HG03159 (cell line): Measurements from ENCODE around the gene COG5.
"Not testable (repeated sequence)": the region's sequence is repeated elsewhere in the genome, so short reads cannot be mapped to it uniquely, and the experiment has no call there.

ENCODE experiments used
- ATAC-seq: cut with Tn5 transposase; IDR thresholded peaks from one replicate; pipeline ENCODE4 v1.9.1; 2021; ENCODE audit warnings: mild to moderate bottlenecking, moderate library complexity; ENCODE audit not compliant: unreplicated experiment

COG5 gene

DNA sequence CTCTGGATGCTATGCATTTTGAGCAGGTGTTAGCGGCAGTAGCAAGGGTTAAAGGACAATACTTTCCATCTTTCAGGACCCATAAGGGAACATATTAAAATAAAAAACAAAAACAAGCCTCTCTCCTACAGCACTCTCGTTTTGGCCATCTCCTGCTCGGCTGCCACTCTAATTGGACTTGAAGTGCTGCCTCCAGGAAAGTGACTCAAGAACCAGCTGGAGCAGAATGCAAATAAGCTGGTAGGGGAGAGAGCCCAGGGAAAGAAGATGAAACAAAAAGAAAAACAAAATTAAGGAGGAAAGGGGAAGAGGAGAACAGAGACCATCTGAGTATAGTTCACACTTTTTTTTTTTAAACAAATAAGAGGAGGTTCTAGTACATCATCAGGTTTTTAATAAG lies 329.3 kb downstream of the COG5 start:
- ATAC-seq = no peak

DNA sequence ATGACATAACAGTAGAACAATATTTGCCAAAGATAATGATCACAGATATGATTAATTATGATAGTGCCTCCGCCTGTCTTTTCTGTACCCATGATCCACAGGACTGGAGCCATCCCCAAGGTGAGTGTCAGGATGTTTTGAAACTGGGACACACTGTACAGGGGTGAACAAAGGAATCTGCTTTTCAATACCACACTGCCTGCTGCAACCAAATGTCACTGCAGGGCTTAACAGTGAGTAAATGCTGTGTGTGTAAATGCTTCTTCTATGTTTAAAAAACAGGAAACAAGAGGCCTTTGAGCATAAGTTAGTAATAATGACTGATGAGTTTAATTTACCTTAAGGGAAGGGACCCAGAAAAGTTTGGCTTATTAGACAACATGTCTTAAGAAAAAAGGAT lies 329.7 kb downstream of the COG5 start:
- no peak for ATAC-seq

DNA sequence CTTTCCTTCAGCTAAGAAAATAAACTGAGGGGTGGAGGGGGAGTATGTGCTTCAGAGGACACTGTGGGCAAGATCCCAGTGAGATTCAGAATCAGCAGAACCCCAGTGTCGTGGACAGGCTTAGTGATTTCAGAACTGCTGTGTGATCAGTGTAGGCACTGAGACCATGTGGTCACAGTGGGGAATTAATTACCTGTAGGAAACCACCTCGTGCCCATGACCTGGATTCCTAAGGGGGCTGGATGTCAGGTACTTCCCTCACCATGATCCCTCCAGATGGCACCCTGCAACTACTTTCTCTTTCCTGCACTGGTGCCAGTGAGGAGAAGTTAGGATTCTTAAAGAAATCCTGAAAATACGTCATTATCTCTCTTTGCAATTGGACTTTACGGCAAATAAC lies 330.5 kb downstream of the COG5 start:
- ATAC-seq = no peak

DNA sequence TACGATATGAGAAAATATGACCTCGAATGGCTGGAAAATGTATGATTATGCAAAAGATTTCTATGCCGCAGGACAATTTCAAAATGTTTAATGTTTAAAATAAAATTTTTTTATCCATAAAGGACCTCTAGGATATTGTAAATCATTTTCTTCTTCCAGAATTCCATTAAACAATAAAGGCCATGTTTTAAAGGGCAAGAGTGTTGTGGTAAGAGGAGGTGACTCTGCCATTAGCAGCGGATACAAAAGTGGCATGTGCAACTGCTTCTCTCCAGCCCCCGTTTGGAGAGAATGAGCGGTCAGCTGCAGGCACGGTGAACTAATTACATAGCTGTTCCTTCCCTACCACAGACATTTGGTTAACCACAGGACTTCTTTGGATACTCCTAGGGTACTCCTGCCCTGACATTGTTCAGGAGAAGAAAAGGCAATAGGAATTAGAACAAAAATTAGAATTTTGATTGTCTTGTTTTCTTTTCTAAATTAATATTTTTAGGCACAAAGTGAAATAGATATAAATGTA lies 331.1 kb downstream of the COG5 start:
- no peak for ATAC-seq

DNA sequence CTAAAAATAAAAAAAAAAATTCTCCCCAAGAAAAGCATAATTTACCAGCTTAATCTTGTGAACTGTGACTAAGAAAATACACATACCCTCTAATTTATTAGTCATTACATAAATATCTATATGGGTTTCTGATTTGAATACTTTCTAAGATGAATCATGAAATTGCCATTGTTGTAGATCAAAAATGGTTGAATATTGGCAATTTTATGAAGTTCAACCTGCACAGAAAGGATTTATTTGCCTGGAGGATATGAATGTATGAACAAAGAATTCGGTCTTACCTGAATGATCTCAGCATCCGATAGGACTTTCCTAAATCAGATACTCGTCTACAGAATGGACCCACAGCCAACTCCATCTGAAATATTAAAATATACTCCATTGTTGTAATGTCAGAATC lies 333.4 kb downstream of the COG5 start:
- no peak for ATAC-seq

DNA sequence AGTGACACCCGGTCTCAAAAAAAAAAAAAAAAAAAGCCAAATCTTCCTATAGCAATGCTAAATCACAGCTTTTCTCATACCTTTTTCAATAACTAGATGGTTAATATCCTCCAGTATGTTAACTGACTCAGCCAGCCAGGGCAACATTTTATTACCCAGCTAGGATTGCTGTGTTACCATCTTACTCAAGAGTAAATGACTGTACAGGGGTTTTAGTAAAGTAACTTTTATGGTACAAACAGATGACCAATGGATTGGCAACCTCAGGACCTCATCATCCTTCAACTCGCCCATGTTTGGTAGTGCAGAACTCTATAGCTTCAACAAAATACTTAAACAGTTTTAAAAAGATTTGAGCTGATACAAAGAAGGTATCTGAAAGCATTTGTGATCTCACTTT lies 335.4 kb downstream of the COG5 start:
- no peak for ATAC-seq

DNA sequence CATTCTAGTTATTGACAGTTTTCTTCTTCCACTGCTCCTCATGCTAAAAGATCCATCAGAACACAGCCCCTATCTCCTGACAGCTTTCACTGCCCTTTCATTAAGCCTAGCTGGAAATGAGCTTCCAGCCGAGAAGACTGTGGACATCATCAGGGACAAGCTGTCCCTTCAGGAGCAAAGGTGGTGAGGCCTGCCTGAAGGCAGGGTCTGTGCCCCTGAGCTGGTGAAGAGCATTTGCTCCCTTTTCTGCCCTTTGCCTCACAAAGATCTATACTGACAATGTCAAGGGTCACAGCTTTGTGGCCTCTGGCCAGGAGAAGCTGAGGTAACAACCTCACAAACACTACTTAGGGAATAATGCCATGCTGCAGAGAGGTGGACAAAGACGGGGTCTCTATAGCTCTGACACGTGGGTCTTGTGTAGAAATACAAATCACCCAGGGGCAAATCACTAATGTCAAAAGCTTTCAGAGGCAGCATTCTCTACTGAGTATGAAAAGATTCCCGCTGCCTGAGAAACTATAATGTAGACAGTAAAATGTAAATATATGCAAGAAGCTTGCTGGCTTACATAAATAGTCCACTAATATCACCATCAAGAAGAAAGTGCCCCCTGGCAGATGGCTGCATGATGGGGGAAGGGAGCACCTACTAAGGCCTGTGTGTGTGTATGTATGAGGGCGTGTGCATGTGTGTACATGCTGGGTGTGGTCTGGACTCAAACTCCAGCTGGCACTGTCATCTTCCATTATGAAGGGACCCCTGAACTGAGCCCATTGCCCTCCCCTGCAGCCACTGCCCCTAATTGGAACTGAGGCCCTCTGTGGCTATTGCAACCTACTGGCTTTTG lies 339.1 kb downstream of the COG5 start:
- no peak for ATAC-seq

DNA sequence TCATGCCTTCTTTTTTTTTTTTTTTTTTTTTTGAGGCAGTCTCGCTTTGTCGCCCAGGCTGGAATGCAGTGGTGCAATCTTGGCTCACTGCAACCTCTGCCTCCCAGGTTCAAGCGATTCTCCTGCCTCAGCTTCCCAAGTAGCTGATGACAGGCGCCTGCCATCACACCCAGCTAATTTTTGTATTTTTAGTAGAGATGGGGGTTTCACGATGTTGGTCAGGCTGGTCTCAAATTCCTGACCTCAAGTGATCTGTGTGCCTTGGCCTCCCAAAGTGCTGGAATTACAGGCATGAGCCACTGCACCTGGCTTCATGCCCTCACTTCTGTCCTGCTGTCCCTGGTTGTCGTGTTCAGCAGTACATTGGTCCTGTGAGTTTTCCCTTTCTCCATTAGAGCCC lies 342.9 kb downstream of the COG5 start:
- ATAC-seq = not testable (repeated sequence)

DNA sequence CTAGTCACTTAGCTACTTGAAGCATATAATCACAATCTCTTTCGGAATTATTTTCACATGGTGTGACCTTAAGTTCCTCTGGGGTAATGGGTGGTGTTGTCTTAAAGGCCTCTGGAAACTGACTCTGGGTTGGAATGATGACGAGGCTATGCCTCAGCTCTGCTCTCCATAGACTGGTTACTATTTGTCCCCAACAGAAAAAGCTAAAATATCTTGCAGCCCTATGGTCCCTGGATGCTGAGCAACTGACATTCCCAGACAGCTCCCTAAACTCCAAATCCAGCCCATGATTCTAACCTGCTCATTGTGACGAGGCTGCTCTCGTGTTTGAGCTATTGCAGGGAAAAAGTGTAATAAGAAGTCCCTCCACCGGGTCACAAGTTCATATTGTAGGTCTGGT lies 343.4 kb downstream of the COG5 start:
- ATAC-seq = no peak

DNA sequence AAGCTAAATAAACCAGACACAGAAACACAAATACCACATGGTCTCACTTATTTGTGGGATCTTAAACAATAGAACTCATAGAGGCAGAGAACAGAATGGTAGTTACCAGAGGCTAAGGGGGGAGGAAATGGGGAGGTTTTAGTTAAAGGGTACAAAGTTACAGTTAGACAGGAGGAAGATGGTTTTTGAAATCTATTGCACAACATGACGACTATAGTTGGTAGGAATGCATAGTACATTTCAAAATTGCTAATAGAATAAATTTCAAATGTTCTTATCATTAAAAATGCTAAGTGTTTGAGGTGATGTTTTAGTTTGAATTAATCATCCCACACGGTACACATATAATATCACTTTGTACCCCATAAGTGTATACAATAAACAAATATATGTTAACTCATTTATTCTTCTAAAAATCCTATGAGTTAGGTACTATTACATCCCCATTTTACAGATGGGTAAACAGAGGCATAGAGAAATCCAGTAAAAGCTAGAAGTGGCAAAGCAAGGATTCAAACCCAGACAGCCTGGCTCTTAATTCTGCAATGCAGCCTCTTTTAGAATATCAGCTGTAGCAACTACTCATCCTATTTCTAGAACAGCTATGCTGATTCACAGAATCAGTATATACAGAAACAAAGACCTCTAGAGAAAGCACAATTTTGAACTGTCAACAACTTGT lies 344.0 kb downstream of the COG5 start:
- no peak for ATAC-seq

DNA sequence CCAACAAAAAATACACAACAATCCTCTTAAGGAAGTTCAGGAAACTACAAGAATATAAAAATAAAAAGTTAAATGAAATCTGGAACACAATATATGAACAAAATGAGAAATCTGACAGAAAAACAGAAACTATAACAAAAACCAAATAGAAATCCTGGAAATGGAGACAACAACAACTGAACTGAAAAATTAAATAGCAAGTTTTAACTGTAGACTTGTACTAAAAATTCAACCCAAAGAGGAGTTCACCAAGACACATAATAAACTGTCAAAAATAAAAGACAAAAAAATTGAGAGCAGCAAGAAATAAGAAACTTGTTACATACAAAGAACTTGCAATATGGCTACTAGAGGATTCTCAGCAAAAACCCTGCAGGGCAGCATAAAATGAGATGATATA lies 349.8 kb downstream of the COG5 start:
- no peak for ATAC-seq

DNA sequence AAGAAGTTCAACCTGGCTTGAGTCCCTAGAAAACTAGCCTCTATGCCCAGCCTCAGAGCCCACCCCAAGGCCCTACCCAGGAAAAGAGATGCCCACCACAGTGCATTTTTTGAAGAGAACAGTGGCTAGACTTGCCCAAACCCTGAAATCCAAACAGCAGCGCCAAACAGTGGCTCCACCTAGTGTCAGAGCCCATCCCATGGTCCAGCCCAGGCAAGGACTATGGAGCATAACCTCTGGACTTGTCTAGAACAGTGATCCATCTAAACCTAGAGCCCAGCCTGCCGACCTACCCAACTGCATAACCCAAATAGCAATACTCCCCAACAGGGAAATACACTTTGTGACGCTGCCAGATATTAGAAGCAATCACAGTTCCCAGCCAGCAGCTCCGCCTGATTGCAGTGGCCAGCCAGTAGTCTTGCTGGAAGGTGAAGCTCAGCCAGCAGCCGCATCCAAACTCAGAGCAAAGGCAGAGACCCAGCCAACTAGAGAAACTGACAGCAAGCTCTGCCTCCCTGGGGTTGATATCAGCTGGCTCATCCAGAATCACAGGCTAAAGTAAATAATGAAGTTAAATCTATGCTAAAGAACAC lies 350.4 kb downstream of the COG5 start:
- ATAC-seq = no peak

DNA sequence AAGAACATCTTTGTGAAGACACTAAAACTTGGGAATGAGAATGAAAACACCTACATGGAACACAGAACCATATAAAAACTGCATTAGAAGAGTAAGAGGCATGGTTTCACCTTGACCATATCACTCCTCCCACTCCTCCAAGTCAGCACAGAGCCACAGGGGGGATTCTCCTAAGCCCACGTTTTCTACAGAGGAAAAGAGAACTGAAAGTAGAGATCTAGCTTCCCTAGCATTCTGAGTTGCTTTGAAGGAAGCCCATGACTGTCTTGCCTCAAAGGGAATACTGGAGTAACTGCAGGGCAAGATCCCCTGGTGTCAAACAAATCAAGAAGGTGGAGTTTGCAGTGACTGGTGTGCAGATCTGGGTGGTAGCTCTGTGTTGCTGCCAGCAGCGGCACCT lies 351.0 kb downstream of the COG5 start:
- ATAC-seq = no peak

DNA sequence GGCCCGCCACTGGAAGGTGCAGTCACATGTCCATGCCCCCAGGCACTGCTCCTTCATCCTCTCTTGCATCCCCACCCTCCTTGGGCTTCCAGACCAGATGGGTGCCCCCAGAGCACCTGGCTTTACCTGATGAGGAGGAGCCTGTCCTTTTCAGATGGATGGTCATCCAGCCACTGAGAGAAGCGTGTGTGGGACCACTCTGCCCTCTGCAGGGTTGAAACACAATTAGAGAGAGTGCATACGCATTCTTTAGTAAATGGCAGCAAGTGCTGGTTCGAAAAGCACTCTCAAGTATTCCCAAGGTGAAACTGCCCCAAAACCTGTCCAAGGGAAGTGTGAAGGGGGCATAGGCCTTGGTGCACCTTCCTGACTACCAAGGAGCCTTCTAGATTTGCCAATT lies 353.3 kb downstream of the COG5 start:
- no peak for ATAC-seq

DNA sequence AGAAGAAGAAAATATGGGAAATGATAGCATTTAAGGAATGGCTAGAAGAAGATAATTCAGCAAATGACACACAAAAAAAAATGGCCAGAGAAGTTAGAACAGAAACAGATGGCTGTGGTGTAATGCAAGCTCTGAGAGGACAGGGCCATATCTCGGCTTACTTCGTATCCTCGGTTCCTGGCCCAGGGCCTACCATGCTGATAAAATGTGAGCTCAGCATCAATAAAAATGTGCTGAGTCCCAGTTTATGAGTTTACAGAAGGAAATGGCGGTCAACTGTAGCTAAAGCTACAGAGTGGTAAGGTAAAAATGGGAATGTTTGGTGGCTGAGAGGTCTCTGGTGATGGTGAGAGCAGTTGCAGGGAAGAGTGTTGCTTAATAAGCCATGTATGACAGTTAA lies 354.2 kb downstream of the COG5 start:
- ATAC-seq = no peak

DNA sequence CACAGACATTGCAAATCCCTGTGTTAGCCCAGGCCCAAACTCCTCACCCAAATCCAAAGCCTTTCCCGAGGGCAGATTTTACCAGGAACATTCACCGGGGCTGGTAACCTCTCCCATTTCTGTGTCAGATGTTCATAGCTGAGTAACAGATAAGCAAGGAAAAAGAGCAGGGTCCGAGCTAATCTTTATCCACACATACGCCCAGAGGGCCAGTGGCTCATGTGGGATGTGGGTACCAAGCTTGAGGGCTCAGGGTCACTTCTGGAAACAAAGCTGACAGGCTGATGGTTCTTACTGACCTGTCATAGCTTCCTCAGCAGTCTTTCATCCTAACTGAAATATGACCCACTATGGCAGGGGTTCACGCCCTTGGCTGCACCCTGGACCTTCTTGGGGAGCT lies 355.2 kb downstream of the COG5 start:
- no peak for ATAC-seq

DNA sequence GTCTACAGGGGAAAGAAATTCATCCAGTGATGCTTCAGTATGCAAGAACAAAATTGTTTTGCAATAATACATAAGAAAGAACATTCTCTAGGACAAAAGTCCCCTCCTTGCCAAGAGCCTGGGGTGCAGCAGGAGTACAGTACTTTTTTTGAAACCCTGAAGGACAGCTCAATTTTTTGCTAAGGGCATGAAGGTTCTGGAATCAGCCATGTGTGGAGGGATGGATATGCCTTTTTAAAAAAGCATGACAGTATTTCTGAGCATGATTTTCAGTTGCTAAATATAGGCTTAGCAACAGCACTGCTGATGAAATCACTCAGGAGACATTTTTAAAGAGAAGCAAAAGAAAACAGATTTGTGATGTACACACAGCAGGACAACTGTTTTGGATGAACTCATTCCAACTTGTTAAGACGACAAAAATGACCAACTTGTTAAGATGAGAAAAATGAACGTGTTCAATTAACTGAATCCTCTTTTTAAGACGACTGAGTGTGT lies 355.6 kb downstream of the COG5 start:
- no peak for ATAC-seq

DNA sequence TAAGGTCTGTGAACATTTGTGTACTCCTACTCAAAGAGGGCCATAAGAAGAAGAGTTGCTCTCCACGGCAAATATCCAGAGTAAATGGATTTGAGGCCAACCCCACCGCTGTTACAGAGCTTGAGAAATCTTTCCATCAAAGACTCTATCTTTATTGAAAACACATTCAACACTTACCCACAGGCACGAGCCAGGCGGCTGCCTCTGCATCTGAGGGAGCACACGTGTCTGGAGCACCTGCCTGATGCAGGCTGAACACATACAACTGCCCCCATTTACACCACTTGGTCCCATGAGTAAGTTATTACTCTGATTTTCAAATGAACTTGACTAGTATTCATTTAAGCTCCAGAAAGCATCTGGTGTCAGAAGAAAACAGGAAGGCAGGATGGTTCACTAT lies 356.3 kb downstream of the COG5 start:
- no peak for ATAC-seq

DNA sequence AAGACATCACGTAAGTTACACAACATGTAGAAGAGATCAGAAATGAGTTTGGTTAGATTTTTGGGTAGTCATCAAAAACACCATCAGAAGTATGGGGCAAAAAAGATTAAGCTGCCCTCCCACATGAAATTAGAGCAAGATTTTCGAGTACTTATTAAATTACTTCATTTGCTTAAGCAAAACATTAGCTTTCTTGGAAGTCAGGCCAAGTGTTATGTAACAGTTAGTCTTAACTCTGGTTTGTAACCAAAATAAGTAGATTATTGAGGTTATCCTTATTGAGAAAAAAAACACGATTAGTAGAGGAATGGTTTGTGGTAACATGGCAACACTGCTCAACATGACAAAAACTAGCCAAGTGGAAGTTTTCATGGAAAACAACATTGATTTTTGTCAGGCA lies 357.0 kb downstream of the COG5 start:
- no peak for ATAC-seq

DNA sequence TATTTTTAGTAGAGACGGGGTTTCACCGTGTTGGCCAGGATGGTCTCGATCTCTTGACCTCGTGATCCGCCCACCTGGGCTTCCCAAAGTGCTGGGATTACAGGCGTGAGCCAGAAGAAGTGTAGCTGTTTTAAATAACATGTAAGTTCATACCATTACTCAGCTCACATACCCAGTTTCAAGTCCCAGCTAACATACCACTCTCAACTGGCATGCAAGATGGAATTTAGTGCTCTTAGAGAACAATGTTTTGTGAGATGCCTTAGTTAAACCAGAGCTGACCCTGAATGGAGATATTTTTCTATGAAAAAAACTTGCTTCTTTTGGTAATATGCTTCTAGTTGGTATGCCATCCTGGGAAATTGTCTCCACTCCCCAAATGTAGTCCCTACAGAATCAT lies 357.6 kb downstream of the COG5 start:
- ATAC-seq = no peak

DNA sequence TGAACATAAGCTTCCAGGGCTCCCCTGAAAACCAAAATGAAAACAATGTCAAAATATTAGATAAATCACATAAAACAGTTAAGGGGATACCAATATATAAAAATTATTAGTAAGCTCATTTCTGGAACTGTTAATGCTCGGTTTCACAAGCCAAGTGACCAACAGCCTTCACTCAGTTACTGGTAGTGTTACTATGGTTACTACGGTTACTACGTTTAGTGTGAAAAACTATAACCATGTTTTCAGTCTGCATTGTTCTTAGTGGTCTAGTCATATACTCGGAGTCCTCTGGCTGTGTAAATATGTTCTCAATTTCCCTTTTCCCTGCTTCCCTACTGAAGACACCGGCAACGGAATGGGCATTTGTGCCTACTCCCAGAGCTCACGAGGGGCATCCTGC lies 360.1 kb downstream of the COG5 start:
- ATAC-seq = no peak
